Measurements from ENCODE around the gene CABYR. TPM values are rescaled to one million over a fixed set of nuclear protein-coding genes. Genes with fewer than 3 reads are reported as not detected.

CABYR gene
- total RNA-seq, 2 donors from 2014 or later: 1.8 to 6.1 TPM

DNA sequence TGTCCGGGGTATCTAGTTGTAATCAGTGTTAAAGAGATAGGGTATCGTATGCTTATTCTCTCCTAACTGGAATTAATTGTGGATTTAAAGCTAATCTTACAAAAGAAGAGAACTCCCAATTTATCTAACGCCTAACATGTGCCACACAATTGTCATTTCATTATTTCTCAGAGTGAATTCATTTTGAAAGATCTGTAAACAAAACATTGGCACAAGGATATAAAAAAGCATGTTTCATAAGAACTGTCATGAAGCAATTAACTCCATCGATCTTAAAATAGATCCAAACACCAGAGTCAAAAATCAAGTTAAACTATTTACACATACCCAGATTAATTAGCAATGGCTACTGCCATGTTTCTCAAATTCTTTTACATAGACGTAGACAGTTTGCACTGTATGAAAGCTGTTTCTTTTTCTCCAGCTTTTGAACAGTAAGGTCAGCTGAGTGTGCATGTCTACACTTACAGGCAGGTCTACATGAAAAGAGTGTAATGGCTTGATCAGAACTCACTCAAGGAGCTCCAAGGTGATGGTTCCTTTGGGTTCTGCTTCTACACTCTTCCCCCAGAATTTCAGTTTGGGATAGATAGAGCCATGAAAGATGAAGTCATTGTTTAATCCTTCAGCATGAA is 38.8 kb downstream of the CABYR start:
- DNase-seq (ENCODE audit: low spot score): no peak
- ATAC-seq (ENCODE audit: insufficient number of reproducible peaks, low FRiP score, low read depth): no peak
- no peak overlapping the region for H3K4me3 ChIP-seq
- H3K27ac ChIP-seq: no peak overlapping the region
- no peaks in the 10 kb centered on the region for H3K36me3 ChIP-seq
- H3K27me3 ChIP-seq (replicated peaks; ENCODE audit: insufficient read depth): no peaks in the 10 kb centered on the region
- TF ChIP-seq, protein P1, sequence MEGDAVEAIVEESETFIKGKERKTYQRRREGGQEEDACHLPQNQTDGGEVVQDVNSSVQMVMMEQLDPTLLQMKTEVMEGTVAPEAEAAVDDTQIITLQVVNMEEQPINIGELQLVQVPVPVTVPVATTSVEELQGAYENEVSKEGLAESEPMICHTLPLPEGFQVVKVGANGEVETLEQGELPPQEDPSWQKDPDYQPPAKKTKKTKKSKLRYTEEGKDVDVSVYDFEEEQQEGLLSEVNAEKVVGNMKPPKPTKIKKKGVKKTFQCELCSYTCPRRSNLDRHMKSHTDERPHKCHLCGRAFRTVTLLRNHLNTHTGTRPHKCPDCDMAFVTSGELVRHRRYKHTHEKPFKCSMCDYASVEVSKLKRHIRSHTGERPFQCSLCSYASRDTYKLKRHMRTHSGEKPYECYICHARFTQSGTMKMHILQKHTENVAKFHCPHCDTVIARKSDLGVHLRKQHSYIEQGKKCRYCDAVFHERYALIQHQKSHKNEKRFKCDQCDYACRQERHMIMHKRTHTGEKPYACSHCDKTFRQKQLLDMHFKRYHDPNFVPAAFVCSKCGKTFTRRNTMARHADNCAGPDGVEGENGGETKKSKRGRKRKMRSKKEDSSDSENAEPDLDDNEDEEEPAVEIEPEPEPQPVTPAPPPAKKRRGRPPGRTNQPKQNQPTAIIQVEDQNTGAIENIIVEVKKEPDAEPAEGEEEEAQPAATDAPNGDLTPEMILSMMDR (IDR thresholded peaks at IDR 0.05): no peak
- no peaks in the 10 kb centered on the region for H3K4me1 ChIP-seq (ENCODE audit: control insufficient read depth in 1 of 2, low read depth in 2 of 2)
- no peaks in the 10 kb centered on the region for H3K9me3 ChIP-seq

- TF ChIP-seq, protein P1 (IDR thresholded peaks at IDR 0.05): no peak
- no peaks in the 10 kb centered on the region for H3K9me3 ChIP-seq
- no peak for DNase-seq (ENCODE audit: low spot score)
- no peak for ATAC-seq (ENCODE audit: insufficient number of reproducible peaks, low FRiP score, low read depth)
- no peaks in the 10 kb centered on the region for H3K27me3 ChIP-seq (replicated peaks; ENCODE audit: insufficient read depth)
- no peak overlapping the region for H3K27ac ChIP-seq
- H3K4me1 ChIP-seq (ENCODE audit: control insufficient read depth in 1 of 2, low read depth in 2 of 2): no peaks in the 10 kb centered on the region
- no peak overlapping the region for H3K4me3 ChIP-seq
- H3K36me3 ChIP-seq: no peaks in the 10 kb centered on the region
Observed at GRCh38 chr18:24180048-24180447, 41.2 kb downstream of the CABYR start.

- TF ChIP-seq, protein P1 (IDR thresholded peaks at IDR 0.05): no peak
- no peak for ATAC-seq (ENCODE audit: insufficient number of reproducible peaks, low FRiP score, low read depth)
- no peak overlapping the region for H3K27ac ChIP-seq
- no peak overlapping the region for H3K4me3 ChIP-seq
- H3K9me3 ChIP-seq: no peaks in the 10 kb centered on the region
- no peaks in the 10 kb centered on the region for H3K4me1 ChIP-seq (ENCODE audit: control insufficient read depth in 1 of 2, low read depth in 2 of 2)
- no peaks in the 10 kb centered on the region for H3K36me3 ChIP-seq
- H3K27me3 ChIP-seq (replicated peaks; ENCODE audit: insufficient read depth): no peaks in the 10 kb centered on the region
- DNase-seq (ENCODE audit: low spot score): no peak
Observed at GRCh38 chr18:24181806-24182205, 42.9 kb downstream of the CABYR start.

DNA sequence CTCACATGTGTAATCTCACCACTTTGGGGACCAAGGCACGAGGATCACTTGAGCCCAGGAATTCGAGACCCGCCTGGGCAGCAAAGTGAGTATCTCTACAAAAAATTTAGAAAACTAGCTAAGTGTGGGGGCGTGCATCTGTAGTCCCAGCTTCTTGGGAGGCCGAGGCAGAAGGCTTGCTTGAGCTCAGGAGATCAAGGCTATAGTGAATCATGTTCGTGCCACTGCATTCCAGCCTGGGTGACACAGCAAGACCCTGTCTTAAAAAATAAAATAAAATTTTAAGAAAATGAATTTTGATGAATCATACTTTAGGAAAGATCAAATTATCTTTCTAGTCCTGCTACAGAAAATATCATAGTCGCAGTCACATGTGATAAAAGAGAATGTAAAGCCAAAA is 46.9 kb downstream of the CABYR start:
- Histone ChIP-seq H3K36me3 (no peaks in the 10 kb centered on the region), H3K27ac (no peak overlapping the region), H3K27me3 (replicated peaks; ENCODE audit: insufficient read depth) (no peaks in the 10 kb centered on the region), H3K9me3 (no peaks in the 10 kb centered on the region), H3K4me3 (no peak overlapping the region), H3K4me1 (ENCODE audit: control insufficient read depth in 1 of 2, low read depth in 2 of 2) (no peaks in the 10 kb centered on the region)
- ATAC-seq (ENCODE audit: insufficient number of reproducible peaks, low FRiP score, low read depth): no peak
- TF ChIP-seq, protein P1 (IDR thresholded peaks at IDR 0.05): no peak
- no peak for DNase-seq (ENCODE audit: low spot score)

- TF ChIP-seq, protein P1 (IDR thresholded peaks at IDR 0.05): no peak
Observed at GRCh38 chr18:24187049-24187448, 48.2 kb downstream of the CABYR start.

More at GRCh38 chr18:24187049-24187448, 48.2 kb downstream of the CABYR start:
- H3K4me3 ChIP-seq: no peak overlapping the region
- H3K27ac ChIP-seq: no peak overlapping the region
- H3K27me3 ChIP-seq (replicated peaks; ENCODE audit: insufficient read depth): no peaks in the 10 kb centered on the region
- no peak for DNase-seq (ENCODE audit: low spot score)
- no peaks in the 10 kb centered on the region for H3K9me3 ChIP-seq
- no peak for ATAC-seq (ENCODE audit: insufficient number of reproducible peaks, low FRiP score, low read depth)
- no peaks in the 10 kb centered on the region for H3K4me1 ChIP-seq (ENCODE audit: control insufficient read depth in 1 of 2, low read depth in 2 of 2)
- no peaks in the 10 kb centered on the region for H3K36me3 ChIP-seq

Measured in thoracic aorta (tissue), 2 donors.